ENCODE measurements around the gene TBC1D3D. TPM values are rescaled to one million over a fixed set of nuclear protein-coding genes. Genes with fewer than 3 reads are reported as not detected.
"Not testable (repeated sequence)": the region's sequence is repeated elsewhere in the genome, so short reads cannot be mapped to it uniquely, and the experiment has no call there.

Gene TBC1D3D
- 1 to 10 TPM in 1 of 2 experiments, under 1 TPM in 1; 0.86 to 1.1 TPM for total RNA-seq
- polyA plus RNA-seq = not detected

DNA sequence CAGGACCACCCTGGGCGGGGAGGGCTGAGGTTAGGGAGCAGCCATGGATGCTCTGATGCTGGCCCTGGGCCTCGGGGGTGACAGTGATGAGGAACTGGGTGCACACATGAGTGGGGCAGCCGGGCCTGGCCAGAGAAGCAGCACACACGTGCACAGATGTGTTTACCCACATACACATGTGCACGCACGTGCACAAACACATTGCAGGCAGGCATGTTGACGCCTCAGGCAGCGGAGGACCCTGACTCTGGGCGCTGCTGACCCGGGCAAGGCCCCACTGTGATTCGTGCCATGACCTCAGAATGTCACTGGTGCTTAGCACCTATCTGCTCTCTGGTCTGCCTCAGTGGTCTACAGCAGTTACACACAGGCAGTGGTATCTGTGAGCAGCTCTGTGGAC is at the start of gene TBC1D3D:
Gene TBC1D3D, plus strand, starts transcription at position 301 of the 400 bp plus-strand sequence. CDS start 1,585 bp downstream, outside the sequence.
- H3K27ac ChIP-seq (ENCODE audit: low read depth, low read length); CTCF ChIA-PET; H3K36me3 ChIP-seq (ENCODE audit: insufficient read depth, low read length); POLR2A ChIA-PET; H3K4me1 Mint-ChIP-seq; H3K4me1 ChIP-seq (ENCODE audit: insufficient read depth, low read length); H3K27ac Mint-ChIP-seq; H3K4me3 ChIP-seq (ENCODE audit: low read length); H3K9me3 ChIP-seq (ENCODE audit: low read length); H3K36me3 Mint-ChIP-seq; H3K27me3 Mint-ChIP-seq; H3K4me3 Mint-ChIP-seq; H3K27me3 ChIP-seq (ENCODE audit: insufficient read depth, low read length, poor library complexity, severe bottlenecking); DNase-seq; H3K9me3 Mint-ChIP-seq: not testable (repeated sequence)

DNA sequence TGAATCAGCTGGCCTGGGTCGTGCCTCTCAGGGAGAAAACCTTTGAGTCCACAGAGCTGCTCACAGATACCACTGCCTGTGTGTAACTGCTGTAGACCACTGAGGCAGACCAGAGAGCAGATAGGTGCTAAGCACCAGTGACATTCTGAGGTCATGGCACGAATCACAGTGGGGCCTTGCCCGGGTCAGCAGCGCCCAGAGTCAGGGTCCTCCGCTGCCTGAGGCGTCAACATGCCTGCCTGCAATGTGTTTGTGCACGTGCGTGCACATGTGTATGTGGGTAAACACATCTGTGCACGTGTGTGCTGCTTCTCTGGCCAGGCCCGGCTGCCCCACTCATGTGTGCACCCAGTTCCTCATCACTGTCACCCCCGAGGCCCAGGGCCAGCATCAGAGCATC is 14.8 kb upstream of the TBC1D3D start, which contains the start of gene TBC1D3L:
Gene TBC1D3L, minus strand, starts transcription at position 101 of the 400 bp plus-strand sequence. CDS start 1,540 bp downstream, outside the sequence.
- H3K9me3 ChIP-seq (ENCODE audit: low read length); H3K4me3 Mint-ChIP-seq; DNase-seq; H3K27me3 Mint-ChIP-seq; H3K27ac Mint-ChIP-seq; CTCF ChIA-PET; H3K4me1 ChIP-seq (ENCODE audit: insufficient read depth, low read length); H3K4me1 Mint-ChIP-seq; H3K27me3 ChIP-seq (ENCODE audit: insufficient read depth, low read length, poor library complexity, severe bottlenecking); H3K9me3 Mint-ChIP-seq; H3K4me3 ChIP-seq (ENCODE audit: low read length); H3K36me3 Mint-ChIP-seq; H3K36me3 ChIP-seq (ENCODE audit: insufficient read depth, low read length); H3K27ac ChIP-seq (ENCODE audit: low read depth, low read length); POLR2A ChIA-PET: not testable (repeated sequence)

Other genes starting within 250 kb of the TBC1D3D start
- gene TBC1D3K, start 79.6 kb upstream of the TBC1D3D start, total RNA-seq = not detected
- gene TBC1D3K, start 79.6 kb upstream of the TBC1D3D start, polyA plus RNA-seq = not detected
- 1 to 10 TPM; 6.1 to 6.6 TPM for gene TBC1D3L, start 14.9 kb upstream of the TBC1D3D start, total RNA-seq
- 1.6 TPM for gene TBC1D3L, start 14.9 kb upstream of the TBC1D3D start, polyA plus RNA-seq
- 1 to 10 TPM in 1 of 2 experiments, not detected in 1; 1.6 TPM for gene TBC1D3C, start 64.7 kb downstream of the TBC1D3D start, total RNA-seq
- not detected for gene TBC1D3C, start 64.7 kb downstream of the TBC1D3D start, polyA plus RNA-seq
- gene TBC1D3E, start 124.0 kb downstream of the TBC1D3D start, total RNA-seq = under 1 TPM in 1 of 2 experiments, not detected in 1; 0.24 TPM
- gene TBC1D3E, start 124.0 kb downstream of the TBC1D3D start, polyA plus RNA-seq = not detected
- 1 to 10 TPM in 1 of 2 experiments, not detected in 1; 1.6 TPM for gene TBC1D3, start 188.6 kb downstream of the TBC1D3D start, total RNA-seq
- not detected for gene TBC1D3, start 188.6 kb downstream of the TBC1D3D start, polyA plus RNA-seq